ENCODE results near the gene ACADVL.

- no peak for TF ChIP-seq CTCF (IDR thresholded peaks at IDR 0.05)
- no peak for TF ChIP-seq POLR2A (IDR thresholded peaks at IDR 0.05)
Observed at GRCh38 chr17:7237266-7237760, 17.6 kb downstream of the ACADVL start.
